GM18517 (cell line): ENCODE measurements around the gene UAP1L1.

Source experiments
- ATAC-seq: cut with Tn5 transposase; IDR thresholded peaks from one replicate; pipeline ENCODE4 v1.9.1; 2021; ENCODE audit warnings: mild to moderate bottlenecking, moderate library complexity; ENCODE audit not compliant: unreplicated experiment

The UAP1L1 gene

GRCh38 chr9:137041124-137041523 is 36.2 kb upstream of the UAP1L1 start:
- no peak for ATAC-seq

- ATAC-seq, result no peak
These were observed 34.3 kb upstream of the UAP1L1 start for GRCh38 chr9:137042751-137043727.

DNA sequence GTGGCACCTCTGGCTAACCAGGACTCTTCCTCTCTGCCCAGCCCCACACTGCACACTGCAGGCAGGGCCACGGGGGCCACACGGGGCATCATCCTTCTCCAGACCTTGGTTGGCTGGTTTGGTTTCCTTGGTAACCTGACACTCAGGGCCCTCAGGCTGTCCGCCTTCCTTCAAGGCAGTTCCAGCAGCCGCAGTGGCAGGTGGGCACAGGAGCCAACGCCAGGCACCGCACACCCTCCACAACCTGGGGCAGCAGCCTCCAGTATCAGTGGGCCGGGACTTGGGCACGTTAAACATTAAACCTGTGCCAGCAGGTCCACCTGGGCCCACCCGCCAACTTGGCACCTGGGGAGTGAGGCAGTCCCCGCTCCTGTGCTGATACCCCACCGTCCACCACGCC is 33.3 kb upstream of the UAP1L1 start:
- ATAC-seq, result no peak

GRCh38 chr9:137044502-137045177 is 32.7 kb upstream of the UAP1L1 start:
- ATAC-seq, result no peak

DNA sequence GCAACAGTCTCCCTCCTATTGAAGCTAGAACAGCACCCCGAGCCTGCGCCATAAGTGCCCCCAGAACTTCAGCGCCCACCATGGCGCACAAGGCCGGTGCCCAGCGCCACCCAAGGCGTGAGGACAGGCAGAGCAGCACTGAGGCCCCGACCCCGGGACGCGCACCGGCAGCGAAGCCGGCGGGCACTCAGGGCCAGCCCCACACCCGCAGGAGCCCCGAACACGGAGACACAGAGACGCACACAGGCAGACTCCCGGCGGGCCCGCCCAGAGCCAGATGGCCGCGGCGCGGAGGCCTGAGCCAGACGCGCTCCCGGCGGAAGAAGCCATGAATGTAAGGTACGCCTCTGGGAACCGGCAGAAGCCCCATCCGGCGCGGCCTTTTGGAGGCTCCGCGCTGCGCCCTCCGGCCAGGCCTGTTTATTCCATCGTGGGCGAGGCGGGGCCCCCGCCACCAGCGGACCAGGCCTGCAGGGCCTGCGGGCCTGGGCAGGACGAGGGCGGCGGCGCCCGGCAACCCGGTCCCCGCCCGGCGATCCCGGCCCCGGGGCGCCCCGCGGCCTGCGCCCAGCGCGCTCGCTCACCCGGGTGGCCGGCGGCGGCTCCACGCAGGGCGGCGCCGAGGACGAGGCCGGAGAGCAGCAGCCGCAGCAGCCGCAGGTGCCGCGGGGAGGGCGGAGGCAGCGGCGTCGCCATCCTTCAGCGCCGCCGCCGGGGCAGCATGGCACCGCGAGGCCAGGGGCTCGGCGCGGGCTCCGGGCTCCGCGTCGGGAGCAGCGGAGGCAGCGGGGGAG is 31.8 kb upstream of the UAP1L1 start:
- no peak for ATAC-seq

- no peak for ATAC-seq
These were observed 31.1 kb upstream of the UAP1L1 start, which contains the start of gene NPDC1 for GRCh38 chr9:137046088-137046787. NPDC1 (minus strand) TSS chr9:137046177; CDS start chr9:137045989, 188 bp downstream.

DNA sequence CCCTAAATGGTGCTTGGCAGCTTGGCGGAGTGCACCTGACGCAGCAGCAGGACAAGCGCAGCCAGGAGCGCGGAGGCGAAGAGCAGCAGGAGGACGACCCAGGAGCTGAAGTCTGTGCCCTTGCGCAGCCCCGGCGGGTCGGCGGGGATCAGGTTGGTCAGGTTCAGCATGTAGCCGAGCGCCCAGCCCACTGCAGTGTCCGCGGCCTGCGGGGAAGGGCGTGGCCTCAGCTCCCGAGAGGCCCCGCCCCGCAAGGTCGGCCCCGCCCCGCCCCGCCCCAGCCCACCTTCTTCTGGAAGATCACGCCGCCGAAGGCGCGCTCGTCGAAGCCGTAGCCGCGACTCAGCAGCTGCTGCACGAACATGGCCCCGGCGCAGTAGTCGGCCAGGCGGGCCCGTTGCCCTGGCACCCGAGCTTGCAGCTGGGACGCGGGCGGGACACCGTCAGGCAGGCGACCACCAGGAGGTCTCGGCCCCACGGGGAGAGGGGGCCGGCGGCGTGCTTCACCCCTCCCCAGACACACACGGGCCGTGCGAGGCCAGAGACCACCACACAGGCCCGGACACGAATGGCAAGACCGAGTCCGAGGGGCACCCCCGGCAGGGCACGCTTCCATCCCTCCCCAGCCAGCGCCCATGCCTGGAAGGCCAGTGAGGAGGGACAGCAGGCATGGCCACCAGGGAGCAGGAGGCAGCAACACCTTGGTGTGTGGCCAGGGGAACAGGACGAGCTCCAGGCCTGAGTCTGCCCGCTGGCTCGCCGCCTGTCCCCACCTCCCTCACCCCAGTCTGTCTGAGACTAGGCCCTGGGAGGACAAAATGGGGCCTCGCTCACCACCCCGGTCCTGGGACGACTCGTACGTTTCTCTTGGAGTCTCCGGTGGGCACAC is 28.4 kb upstream of the UAP1L1 start:
- ATAC-seq, result no peak

- no peak for ATAC-seq
These were observed 27.5 kb upstream of the UAP1L1 start for GRCh38 chr9:137049544-137050449.

DNA sequence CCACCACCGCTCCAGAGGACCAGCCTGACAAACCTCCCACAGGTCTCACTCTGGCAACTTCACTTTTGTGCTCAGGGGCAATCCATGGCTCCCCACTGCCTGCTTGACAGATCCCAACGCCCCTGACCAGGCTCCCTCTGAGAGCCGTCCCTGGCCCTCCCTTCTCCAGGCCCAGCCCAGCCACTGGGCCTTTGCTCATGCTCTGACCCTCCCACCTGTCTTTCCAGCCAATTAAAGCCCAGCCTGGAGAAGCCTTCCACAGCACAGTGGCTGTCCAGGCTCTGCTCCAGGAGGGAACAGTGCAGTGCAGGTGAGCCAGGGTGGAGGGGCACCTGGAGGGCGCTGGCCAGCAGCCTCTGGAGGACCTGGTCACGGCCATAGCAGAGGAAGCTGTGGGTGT is 26.7 kb upstream of the UAP1L1 start:
- ATAC-seq, result no peak

DNA sequence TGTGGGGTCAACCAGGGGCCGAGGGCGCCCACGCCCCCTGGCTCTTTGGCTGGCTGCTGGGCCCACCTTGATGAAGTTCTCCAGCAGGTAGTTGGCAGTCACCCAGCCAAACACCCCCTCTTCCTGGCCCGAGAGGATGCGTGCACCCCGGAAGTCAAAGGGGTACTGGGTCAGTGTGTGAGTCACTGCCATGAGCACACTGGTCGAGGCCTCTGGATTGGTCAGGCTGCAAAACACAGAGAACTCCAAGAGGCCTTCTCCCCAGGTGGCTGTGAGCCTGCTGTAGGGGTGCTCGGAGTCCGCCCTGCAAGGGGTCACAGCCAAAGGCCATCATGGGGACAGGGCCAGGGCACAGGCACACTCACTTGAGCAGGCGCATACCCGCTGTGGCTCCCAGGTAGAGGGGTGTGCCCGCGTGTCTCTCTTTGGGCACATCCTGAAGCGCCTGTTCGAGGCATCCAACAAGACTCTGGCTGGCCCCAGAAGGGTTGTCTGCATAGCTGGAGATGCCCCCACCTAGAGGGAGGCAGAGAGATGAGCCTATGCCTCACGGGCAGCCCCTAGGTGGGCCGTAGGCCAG is 26.1 kb upstream of the UAP1L1 start:
- no peak for ATAC-seq

DNA sequence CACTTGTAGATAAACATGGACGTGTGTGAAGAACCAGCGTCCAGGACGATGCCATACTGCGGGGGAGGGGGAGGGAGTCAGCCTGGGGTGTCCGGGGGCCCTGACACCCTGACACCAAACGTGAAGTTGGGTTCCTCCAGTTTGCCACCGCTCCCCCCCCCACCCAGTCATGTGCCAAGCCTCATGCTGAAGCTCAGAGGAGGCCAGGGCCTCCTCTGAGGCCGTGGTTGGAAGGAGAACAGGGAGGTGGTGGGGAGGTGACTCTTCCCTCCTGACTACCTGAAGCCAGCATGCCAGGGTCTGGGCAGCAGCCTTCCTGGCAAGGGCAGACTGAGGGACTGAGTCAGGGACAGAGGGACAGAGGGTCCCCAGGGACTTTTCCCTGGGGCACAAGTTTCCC is 25.0 kb upstream of the UAP1L1 start:
- ATAC-seq, result no peak

DNA sequence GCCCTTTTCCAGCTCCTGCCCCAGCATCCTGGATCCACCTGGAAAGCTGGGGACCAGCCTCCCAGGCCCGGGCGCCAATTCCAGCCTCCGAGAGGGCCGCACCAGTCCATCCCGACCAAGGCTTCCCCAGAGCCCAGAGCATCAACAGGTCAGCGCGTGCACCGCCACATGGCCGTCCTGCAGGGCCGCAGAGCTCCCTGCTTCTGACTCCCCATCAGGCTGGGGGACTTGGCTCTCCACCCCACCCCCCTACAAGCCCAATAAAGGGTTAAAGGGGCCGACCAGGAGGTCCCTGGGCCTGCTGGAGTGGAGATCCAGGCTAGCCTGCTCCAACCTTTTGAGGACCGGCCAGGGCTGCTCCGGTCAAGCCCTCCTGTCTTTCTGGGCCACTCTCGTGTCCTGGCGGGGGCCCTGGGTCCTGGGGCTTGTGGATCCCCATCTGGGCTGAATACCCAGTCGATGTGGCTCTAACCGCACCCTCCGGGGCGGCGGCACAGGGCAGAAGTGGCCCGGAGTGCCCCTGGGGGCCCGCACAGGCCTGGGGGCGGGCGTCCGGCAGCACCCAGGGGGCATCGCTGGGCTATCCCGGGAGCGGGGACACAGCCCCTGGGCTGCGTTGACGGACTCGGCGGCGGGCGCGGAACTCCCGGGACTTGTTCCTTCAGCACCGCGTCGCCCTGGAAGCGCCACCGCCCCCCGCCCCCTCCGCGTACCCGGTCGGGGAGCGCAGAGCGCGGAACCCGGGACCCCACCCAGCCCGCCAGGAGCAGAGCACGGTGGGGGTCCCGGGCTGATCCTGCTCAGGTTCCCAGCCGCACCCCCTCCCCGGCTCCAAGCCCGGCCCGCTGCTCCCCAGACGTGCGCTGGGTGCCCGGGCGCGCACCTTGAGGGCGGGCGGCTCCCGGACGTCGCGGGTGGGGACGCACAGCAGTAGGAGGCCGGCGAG is 24.0 kb upstream of the UAP1L1 start:
- ATAC-seq, result no peak

GRCh38 chr9:137053944-137054931 is 23.1 kb upstream of the UAP1L1 start, which contains the start of gene ENTPD2:
ENTPD2 (minus strand) TSS chr9:137054061; CDS start chr9:137053997, 64 bp downstream.
- ATAC-seq, result no peak

DNA sequence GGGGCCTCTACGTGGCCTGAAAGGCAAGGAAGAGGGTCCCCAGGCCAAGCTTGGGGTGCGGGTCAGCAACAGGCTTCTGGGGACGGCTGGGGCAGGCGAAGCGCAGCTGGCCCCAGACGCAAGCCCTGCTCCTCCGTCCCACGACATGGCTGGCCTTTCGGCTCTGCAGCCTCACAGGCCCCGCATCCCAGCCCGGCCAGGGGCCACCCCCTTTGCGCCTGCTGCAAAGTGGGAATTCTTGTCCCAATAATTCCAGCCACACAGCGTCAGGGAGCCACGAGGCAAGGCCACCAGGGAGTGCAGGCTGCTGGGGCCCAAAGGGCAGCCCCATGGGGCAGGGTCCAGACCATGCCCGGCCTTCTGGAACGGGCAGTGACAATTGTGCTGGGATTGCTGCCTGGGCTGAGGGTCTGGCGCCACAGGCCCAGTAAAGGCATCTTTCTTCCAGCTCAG is 22.4 kb upstream of the UAP1L1 start:
- ATAC-seq, result no peak
